WTC11 (cell line): ENCODE data around the gene IL1RAPL2. TPM values are rescaled to one million over a fixed set of nuclear protein-coding genes. Genes with fewer than 3 reads are reported as not detected.

Experiments
- ATAC-seq: fragments of 200-7000 bp; cut with Tn5 transposase; 2 replicates; pipeline ENCODE4 v1.10.0; 2021; ENCODE audit warnings: mild to moderate bottlenecking, moderate library complexity
- CTCF ChIA-PET: fragments of 300-600 bp; sonication (Branson Sonifier 250); formaldehyde crosslinking; loops from one replicate; lab custom pipeline; 2021; ENCODE audit warnings: antibody characterized with exemption; lab: Charles Lee
- POLR2A ChIA-PET: fragments of 350-600 bp; sonication (Branson Sonifier 250); formaldehyde crosslinking; loops from one replicate; lab custom pipeline; 2021; ENCODE audit warnings: antibody characterized with exemption; lab: Charles Lee
- DNase-seq: peaks from one replicate; pipeline ENCODE4 v3.0.0; 2021; ENCODE audit warnings: low spot score
- H3K27ac Mint-ChIP-seq: 2 replicates; pipeline ENCODE4 v1.8.0; 2021; ENCODE audit warnings: mixed read lengths
- H3K27me3 Mint-ChIP-seq: 2 replicates; pipeline ENCODE4 v1.8.0; 2021; ENCODE audit warnings: low read depth, mild to moderate bottlenecking, moderate library complexity, mixed read lengths
- H3K36me3 Mint-ChIP-seq: 2 replicates; pipeline ENCODE4 v1.8.0; 2021; ENCODE audit warnings: mixed read lengths
- H3K4me1 Mint-ChIP-seq: 2 replicates; pipeline ENCODE4 v1.8.0; 2022; ENCODE audit warnings: mixed read lengths
- H3K4me3 Mint-ChIP-seq: 2 replicates; pipeline ENCODE4 v1.8.0; 2021; ENCODE audit warnings: mild to moderate bottlenecking, moderate library complexity, mixed read lengths
- H3K9me3 Mint-ChIP-seq: 2 replicates; pipeline ENCODE4 v1.8.0; 2021; ENCODE audit warnings: mixed read lengths
- FOXK1 ChIP-seq: sonication (generic); formaldehyde crosslinking; IDR thresholded peaks from 2 replicates; pipeline ENCODE4 v1.8.0; 2022; ENCODE audit warnings: mild to moderate bottlenecking, moderate library complexity, missing genetic modification reagents
- FOXP1 ChIP-seq: sonication (generic); formaldehyde crosslinking; IDR thresholded peaks from 2 replicates; pipeline ENCODE4 v1.8.0; 2022; ENCODE audit warnings: missing genetic modification reagents, mild to moderate bottlenecking, moderate library complexity, borderline replicate concordance
- GRHL2 ChIP-seq: fragments of 250-450 bp; sonication (Bioruptor Pico); IDR thresholded peaks from 2 replicates; pipeline ENCODE4 v1.8.0; 2022; ENCODE audit warnings: mild to moderate bottlenecking, moderate library complexity; ENCODE audit not compliant: insufficient replicate concordance, severe bottlenecking
- GTF2I ChIP-seq: fragments of 250-450 bp; sonication (Bioruptor Pico); conservative IDR thresholded peaks from 2 replicates; pipeline ENCODE4 v1.4.0; 2021; ENCODE audit warnings: mild to moderate bottlenecking
- HMGA2 ChIP-seq: fragments of 250-450 bp; sonication (Bioruptor Pico); IDR thresholded peaks from 2 replicates; pipeline ENCODE4 v1.4.0; 2021; ENCODE audit warnings: mild to moderate bottlenecking, moderate library complexity
- KAT7 ChIP-seq: sonication (generic); formaldehyde crosslinking; IDR thresholded peaks from 2 replicates; pipeline ENCODE4 v1.8.1; 2023; ENCODE audit warnings: missing genetic modification reagents, mild to moderate bottlenecking, borderline replicate concordance
- MLX ChIP-seq: sonication (generic); formaldehyde crosslinking; IDR thresholded peaks from 2 replicates; pipeline ENCODE4 v1.8.1; 2023; ENCODE audit warnings: mild to moderate bottlenecking, missing genetic modification reagents, moderate library complexity
- NFATC4 ChIP-seq: fragments of 250-450 bp; sonication (Bioruptor Pico); IDR thresholded peaks from 2 replicates; pipeline ENCODE4 v1.9.0; 2021; ENCODE audit warnings: mild to moderate bottlenecking
- SMAD4 ChIP-seq: sonication (generic); formaldehyde crosslinking; IDR thresholded peaks from 2 replicates; pipeline ENCODE4 v1.8.0; 2022; ENCODE audit warnings: mild to moderate bottlenecking, missing genetic modification reagents
- ZBTB21 ChIP-seq: sonication (generic); formaldehyde crosslinking; IDR thresholded peaks from 2 replicates; pipeline ENCODE4 v1.8.1; 2023; ENCODE audit warnings: mild to moderate bottlenecking, missing genetic modification reagents, borderline replicate concordance
- ZNF281 ChIP-seq: sonication (generic); formaldehyde crosslinking; IDR thresholded peaks from 2 replicates; pipeline ENCODE4 v1.8.0; 2023; ENCODE audit warnings: mild to moderate bottlenecking, missing genetic modification reagents
- ZNF532 ChIP-seq: fragments of 250-450 bp; sonication (Bioruptor Pico); IDR thresholded peaks from 2 replicates; pipeline ENCODE4 v1.9.0; 2021; ENCODE audit warnings: mild to moderate bottlenecking, borderline replicate concordance
- total RNA-seq: library from RNA; stranded (reverse); gene quantifications from 3 replicates; pipeline ENCODE4 v1.2.3, GENCODE V29; 2021
- TF ChIP-seq, protein P1 (sequence below): sonication (generic); formaldehyde crosslinking; IDR thresholded peaks from 2 replicates; pipeline ENCODE4 v1.8.1; 2023; ENCODE audit warnings: mild to moderate bottlenecking, missing genetic modification reagents, borderline replicate concordance
- TF ChIP-seq, protein P2 (sequence below): sonication (generic); formaldehyde crosslinking; IDR thresholded peaks from 2 replicates; pipeline ENCODE4 v1.8.0; 2022; ENCODE audit warnings: mild to moderate bottlenecking, missing genetic modification reagents

IL1RAPL2 gene
- total RNA-seq, 1 experiment from 2014 or later: 0.09 TPM

GRCh38 chrX:105098201-105098600 is 532.2 kb downstream of the IL1RAPL2 start:
- Mint-ChIP-seq H3K27ac (no peak overlapping the region), H3K4me1 (no peaks in the 10 kb centered on the region), H3K27me3 (no peaks in the 10 kb centered on the region), H3K9me3 (peaks cover 3% of the 10 kb centered on the region; the same call in 1 of the 2 replicates), H3K36me3 (no peaks in the 10 kb centered on the region), H3K4me3 (no peak overlapping the region)
- no peak for ATAC-seq
- no peak for TF ChIP-seq GRHL2 (CRISPR knock-in tag)
- TF ChIP-seq, protein P1, sequence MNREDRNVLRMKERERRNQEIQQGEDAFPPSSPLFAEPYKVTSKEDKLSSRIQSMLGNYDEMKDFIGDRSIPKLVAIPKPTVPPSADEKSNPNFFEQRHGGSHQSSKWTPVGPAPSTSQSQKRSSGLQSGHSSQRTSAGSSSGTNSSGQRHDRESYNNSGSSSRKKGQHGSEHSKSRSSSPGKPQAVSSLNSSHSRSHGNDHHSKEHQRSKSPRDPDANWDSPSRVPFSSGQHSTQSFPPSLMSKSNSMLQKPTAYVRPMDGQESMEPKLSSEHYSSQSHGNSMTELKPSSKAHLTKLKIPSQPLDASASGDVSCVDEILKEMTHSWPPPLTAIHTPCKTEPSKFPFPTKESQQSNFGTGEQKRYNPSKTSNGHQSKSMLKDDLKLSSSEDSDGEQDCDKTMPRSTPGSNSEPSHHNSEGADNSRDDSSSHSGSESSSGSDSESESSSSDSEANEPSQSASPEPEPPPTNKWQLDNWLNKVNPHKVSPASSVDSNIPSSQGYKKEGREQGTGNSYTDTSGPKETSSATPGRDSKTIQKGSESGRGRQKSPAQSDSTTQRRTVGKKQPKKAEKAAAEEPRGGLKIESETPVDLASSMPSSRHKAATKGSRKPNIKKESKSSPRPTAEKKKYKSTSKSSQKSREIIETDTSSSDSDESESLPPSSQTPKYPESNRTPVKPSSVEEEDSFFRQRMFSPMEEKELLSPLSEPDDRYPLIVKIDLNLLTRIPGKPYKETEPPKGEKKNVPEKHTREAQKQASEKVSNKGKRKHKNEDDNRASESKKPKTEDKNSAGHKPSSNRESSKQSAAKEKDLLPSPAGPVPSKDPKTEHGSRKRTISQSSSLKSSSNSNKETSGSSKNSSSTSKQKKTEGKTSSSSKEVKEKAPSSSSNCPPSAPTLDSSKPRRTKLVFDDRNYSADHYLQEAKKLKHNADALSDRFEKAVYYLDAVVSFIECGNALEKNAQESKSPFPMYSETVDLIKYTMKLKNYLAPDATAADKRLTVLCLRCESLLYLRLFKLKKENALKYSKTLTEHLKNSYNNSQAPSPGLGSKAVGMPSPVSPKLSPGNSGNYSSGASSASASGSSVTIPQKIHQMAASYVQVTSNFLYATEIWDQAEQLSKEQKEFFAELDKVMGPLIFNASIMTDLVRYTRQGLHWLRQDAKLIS (CRISPR knock-in tag): no peak
- no peak for TF ChIP-seq MLX (CRISPR knock-in tag)
- TF ChIP-seq NFATC4 (CRISPR knock-in tag): no peak
- POLR2A ChIA-PET: no interaction called here
- DNase-seq: no peak
- CTCF ChIA-PET: no interaction called here

- no peaks in the 10 kb centered on the region for H3K4me1 Mint-ChIP-seq
- ChIA-PET POLR2A (no interaction called here), CTCF (no interaction called here)
- H3K27me3 Mint-ChIP-seq: no peaks in the 10 kb centered on the region
- DNase-seq: no peak
- ATAC-seq: no peak
- no peak overlapping the region for H3K4me3 Mint-ChIP-seq
- TF ChIP-seq GTF2I (CRISPR knock-in tag): no peak
- TF ChIP-seq ZBTB21 (CRISPR knock-in tag): no peak
- no peak for TF ChIP-seq HMGA2 (CRISPR knock-in tag)
- no peak for TF ChIP-seq SMAD4 (CRISPR knock-in tag)
- no peak for TF ChIP-seq FOXK1 (CRISPR knock-in tag)
- TF ChIP-seq ZNF281 (CRISPR knock-in tag): no peak
- no peak for TF ChIP-seq FOXP1 (CRISPR knock-in tag)
- H3K9me3 Mint-ChIP-seq: no peaks in the 10 kb centered on the region
- H3K27ac Mint-ChIP-seq: no peak overlapping the region
- no peaks in the 10 kb centered on the region for H3K36me3 Mint-ChIP-seq
These were observed 532.8 kb downstream of the IL1RAPL2 start for GRCh38 chrX:105098812-105099211.

DNA sequence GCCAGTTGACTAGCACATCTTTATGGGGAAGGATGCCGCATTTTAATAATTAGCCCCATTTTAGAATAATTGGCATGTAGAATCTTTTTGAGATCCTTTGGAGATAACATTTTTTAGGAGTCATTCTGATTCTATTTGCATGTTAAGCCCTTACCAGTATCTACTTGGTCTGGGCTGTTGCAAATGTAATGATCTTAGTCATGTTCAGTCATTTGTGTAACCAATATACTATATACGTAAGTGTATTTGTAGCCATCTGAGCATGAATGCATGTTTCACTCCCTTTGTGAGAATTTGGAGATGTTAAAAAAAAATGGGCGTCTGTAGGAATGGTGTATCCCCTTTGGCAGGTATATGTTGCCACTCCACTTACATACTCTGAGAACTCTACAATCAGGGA is 535.4 kb downstream of the IL1RAPL2 start:
- H3K36me3 Mint-ChIP-seq: no peaks in the 10 kb centered on the region
- no peaks in the 10 kb centered on the region for H3K4me1 Mint-ChIP-seq
- no peak overlapping the region for H3K27ac Mint-ChIP-seq
- DNase-seq: no peak
- ChIA-PET CTCF (no interaction called here), POLR2A (no interaction called here)
- no peaks in the 10 kb centered on the region for H3K9me3 Mint-ChIP-seq
- no peak overlapping the region for H3K4me3 Mint-ChIP-seq
- no peaks in the 10 kb centered on the region for H3K27me3 Mint-ChIP-seq
- no peak for ATAC-seq
- TF ChIP-seq GRHL2 (CRISPR knock-in tag) (no peak), KAT7 (no peak), ZNF532 (CRISPR knock-in tag) (no peak)
- TF ChIP-seq, protein P2, sequence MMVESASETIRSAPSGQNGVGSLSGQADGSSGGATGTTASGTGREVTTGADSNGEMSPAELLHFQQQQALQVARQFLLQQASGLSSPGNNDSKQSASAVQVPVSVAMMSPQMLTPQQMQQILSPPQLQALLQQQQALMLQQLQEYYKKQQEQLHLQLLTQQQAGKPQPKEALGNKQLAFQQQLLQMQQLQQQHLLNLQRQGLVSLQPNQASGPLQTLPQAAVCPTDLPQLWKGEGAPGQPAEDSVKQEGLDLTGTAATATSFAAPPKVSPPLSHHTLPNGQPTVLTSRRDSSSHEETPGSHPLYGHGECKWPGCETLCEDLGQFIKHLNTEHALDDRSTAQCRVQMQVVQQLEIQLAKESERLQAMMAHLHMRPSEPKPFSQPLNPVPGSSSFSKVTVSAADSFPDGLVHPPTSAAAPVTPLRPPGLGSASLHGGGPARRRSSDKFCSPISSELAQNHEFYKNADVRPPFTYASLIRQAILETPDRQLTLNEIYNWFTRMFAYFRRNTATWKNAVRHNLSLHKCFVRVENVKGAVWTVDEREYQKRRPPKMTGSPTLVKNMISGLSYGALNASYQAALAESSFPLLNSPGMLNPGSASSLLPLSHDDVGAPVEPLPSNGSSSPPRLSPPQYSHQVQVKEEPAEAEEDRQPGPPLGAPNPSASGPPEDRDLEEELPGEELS (CRISPR knock-in tag): no peak
